Hepatocyte (in vitro differentiated cells): ENCODE measurements around the gene VAV3. TPM values are rescaled to one million over a fixed set of nuclear protein-coding genes. Genes with fewer than 3 reads are reported as not detected.

Experiments
- DNase-seq: peaks from one replicate; pipeline ENCODE4 v3.0.0-alpha.2; 2016; ENCODE audit warnings: low spot score
- H2AFZ ChIP-seq: fragments of 200-600 bp; sonication (generic); 2 replicates; pipeline ENCODE4 v1.6.0; 2016; ENCODE audit warnings: antibody characterized with exemption, mild to moderate bottlenecking
- H3K27ac ChIP-seq: fragments of 200-600 bp; sonication (generic); 2 replicates; pipeline ENCODE4 v1.5.1; 2016; ENCODE audit warnings: mild to moderate bottlenecking
- H3K27me3 ChIP-seq: fragments of 200-600 bp; sonication (generic); 2 replicates; pipeline ENCODE4 v1.6.1; 2016
- H3K36me3 ChIP-seq: fragments of 200-600 bp; sonication (generic); replicated peaks from 2 replicates; pipeline ENCODE4 v1.5.1; 2016; ENCODE audit warnings: low read depth; ENCODE audit not compliant: insufficient read depth
- H3K4me1 ChIP-seq: fragments of 200-600 bp; sonication (generic); 2 replicates; pipeline ENCODE4 v1.5.1; 2016; ENCODE audit warnings: mild to moderate bottlenecking, moderate library complexity; ENCODE audit not compliant: insufficient read depth
- H3K4me2 ChIP-seq: fragments of 200-600 bp; sonication (generic); 2 replicates; pipeline ENCODE4 v1.6.0; 2016
- H3K4me3 ChIP-seq: fragments of 200-600 bp; sonication (generic); 2 replicates; pipeline ENCODE4 v1.5.1; 2016; ENCODE audit warnings: mild to moderate bottlenecking
- H3K79me2 ChIP-seq: fragments of 200-600 bp; sonication (generic); 2 replicates; pipeline ENCODE4 v1.6.0; 2017; ENCODE audit warnings: mild to moderate bottlenecking
- H3K9me2 ChIP-seq: fragments of 200-600 bp; sonication (generic); replicated peaks from 2 replicates; pipeline ENCODE4 v1.6.0; 2017; ENCODE audit warnings: mild to moderate bottlenecking; ENCODE audit not compliant: insufficient read depth
- H3K9me3 ChIP-seq: fragments of 200-600 bp; sonication (generic); 2 replicates; pipeline ENCODE4 v1.5.1; 2016; ENCODE audit warnings: low read depth, mild to moderate bottlenecking
- H4K20me1 ChIP-seq: fragments of 200-600 bp; sonication (generic); 2 replicates; pipeline ENCODE4 v1.6.0; 2016; ENCODE audit warnings: mild to moderate bottlenecking; ENCODE audit not compliant: insufficient read depth, poor library complexity, severe bottlenecking
- EZH2 ChIP-seq: fragments of 200-600 bp; sonication (generic); IDR thresholded peaks from 2 replicates; pipeline ENCODE4 v1.6.1; 2016; ENCODE audit warnings: antibody characterized with exemption, mild to moderate bottlenecking, borderline replicate concordance
- EZH2phosphoT487 ChIP-seq: fragments of 200-600 bp; sonication (generic); IDR thresholded peaks from one replicate; pipeline ENCODE4 v1.6.1; 2018; ENCODE audit warnings: antibody characterized with exemption, mild to moderate bottlenecking, low read depth, moderate library complexity; ENCODE audit not compliant: unreplicated experiment, severe bottlenecking
- WGBS: methylation state at CpG from one replicate; pipeline ENCODE4 v1.1.6; 2016; ENCODE audit warnings: low lambda C conversion rate; ENCODE audit errors: missing lambda C conversion rate; 5-methylcytosine and 5-hydroxymethylcytosine counted together
- polyA plus RNA-seq: library from polyadenylated mRNA; unstranded; fragments of >200 nt; fragmentation: Nextera tagmentation; extraction: Ambion mirVana; gene quantifications from 2 replicates; pipeline ENCODE4 v1.2.1, GENCODE V29; 2016
- total RNA-seq: library from RNA; depleted of rRNA; stranded (reverse); fragments of >200 nt; gene quantifications from 2 replicates; pipeline ENCODE4 v1.2.3, GENCODE V29; 2014
- TF ChIP-seq, protein P1 (sequence below): fragments of 200-600 bp; sonication (generic); IDR thresholded peaks from 2 replicates; pipeline ENCODE4 v1.5.1; 2016; ENCODE audit warnings: antibody characterized with exemption, mild to moderate bottlenecking; ENCODE audit not compliant: poor library complexity

Gene VAV3
- total and polyA plus RNA-seq, 2 experiments from 2014 or later, result 12.3 to 40.5 TPM

DNA sequence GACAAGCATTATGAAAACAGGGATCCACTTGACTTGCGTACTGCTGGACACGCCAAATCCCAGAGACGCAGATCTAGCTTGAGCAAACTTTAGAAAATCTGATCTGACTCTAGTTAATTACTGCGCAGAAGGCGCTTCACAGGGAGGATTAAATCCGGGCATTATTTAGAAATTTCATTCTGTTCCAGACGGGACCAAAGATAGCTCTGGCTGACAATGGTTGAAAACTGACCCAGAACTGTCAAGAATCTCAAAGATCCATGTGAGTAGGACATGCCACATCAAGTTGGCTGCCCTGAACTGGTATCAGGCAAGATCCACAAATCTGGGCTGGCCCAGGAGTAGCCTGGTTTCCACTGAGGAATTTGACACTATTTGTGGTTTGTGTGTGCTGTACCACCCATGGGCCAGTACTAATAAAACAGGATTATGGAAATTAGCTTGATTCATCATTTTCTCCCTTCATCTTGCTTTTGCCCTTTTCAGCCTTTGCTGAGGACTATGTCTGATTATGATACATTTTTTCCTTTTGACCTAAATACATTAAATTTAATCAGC lies 171.0 kb downstream of the VAV3 start:
- 83% methylated on average over 7 of the region's 7 CpGs for WGBS
- Histone ChIP-seq H3K9me2 (no peaks in the 10 kb centered on the region), H2AFZ (no peak overlapping the region), H3K27ac (no peak overlapping the region), H3K9me3 (no peaks in the 10 kb centered on the region), H3K36me3 (no peaks in the 10 kb centered on the region), H3K79me2 (no peaks in the 10 kb centered on the region), H3K4me2 (no peak overlapping the region), H3K4me1 (no peaks in the 10 kb centered on the region), H3K27me3 (no peaks in the 10 kb centered on the region), H4K20me1 (no peaks in the 10 kb centered on the region), H3K4me3 (no peak overlapping the region)
- TF ChIP-seq EZH2phosphoT487 (no peak), EZH2 (no peak)
- TF ChIP-seq, protein P1, sequence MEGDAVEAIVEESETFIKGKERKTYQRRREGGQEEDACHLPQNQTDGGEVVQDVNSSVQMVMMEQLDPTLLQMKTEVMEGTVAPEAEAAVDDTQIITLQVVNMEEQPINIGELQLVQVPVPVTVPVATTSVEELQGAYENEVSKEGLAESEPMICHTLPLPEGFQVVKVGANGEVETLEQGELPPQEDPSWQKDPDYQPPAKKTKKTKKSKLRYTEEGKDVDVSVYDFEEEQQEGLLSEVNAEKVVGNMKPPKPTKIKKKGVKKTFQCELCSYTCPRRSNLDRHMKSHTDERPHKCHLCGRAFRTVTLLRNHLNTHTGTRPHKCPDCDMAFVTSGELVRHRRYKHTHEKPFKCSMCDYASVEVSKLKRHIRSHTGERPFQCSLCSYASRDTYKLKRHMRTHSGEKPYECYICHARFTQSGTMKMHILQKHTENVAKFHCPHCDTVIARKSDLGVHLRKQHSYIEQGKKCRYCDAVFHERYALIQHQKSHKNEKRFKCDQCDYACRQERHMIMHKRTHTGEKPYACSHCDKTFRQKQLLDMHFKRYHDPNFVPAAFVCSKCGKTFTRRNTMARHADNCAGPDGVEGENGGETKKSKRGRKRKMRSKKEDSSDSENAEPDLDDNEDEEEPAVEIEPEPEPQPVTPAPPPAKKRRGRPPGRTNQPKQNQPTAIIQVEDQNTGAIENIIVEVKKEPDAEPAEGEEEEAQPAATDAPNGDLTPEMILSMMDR, result no peak
- DNase-seq, result no peak

DNA sequence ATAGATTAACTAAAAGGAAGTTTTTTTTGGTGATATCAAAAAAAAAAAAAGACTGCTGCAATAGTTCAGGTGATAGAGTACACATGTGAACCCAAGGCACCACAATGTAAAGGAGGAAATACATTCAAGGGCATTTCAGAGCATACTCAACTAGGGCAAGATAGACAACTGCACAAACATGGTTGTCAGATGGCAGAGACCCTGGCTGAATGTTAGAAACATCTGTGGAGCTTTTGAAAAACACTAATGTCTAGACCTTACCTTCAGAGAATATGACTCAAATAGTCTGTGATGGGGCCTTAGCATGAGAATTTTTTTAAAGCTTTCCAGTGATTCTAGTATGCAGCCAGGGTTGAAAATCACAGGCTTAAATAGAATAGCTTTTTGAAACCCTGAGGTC lies 173.6 kb downstream of the VAV3 start:
- H3K4me2 ChIP-seq, result no peak overlapping the region
- DNase-seq, result no peak
- no peaks in the 10 kb centered on the region for H3K4me1 ChIP-seq
- no peaks in the 10 kb centered on the region for H4K20me1 ChIP-seq
- H3K4me3 ChIP-seq, result no peak overlapping the region
- TF ChIP-seq EZH2phosphoT487, result no peak
- TF ChIP-seq, protein P1, result no peak
- TF ChIP-seq EZH2, result no peak
- no peaks in the 10 kb centered on the region for H3K9me2 ChIP-seq
- H3K27me3 ChIP-seq, result no peaks in the 10 kb centered on the region
- no peak overlapping the region for H3K27ac ChIP-seq
- H2AFZ ChIP-seq, result no peak overlapping the region
- H3K79me2 ChIP-seq, result no peaks in the 10 kb centered on the region
- H3K36me3 ChIP-seq, result no peaks in the 10 kb centered on the region
- no peaks in the 10 kb centered on the region for H3K9me3 ChIP-seq

DNA sequence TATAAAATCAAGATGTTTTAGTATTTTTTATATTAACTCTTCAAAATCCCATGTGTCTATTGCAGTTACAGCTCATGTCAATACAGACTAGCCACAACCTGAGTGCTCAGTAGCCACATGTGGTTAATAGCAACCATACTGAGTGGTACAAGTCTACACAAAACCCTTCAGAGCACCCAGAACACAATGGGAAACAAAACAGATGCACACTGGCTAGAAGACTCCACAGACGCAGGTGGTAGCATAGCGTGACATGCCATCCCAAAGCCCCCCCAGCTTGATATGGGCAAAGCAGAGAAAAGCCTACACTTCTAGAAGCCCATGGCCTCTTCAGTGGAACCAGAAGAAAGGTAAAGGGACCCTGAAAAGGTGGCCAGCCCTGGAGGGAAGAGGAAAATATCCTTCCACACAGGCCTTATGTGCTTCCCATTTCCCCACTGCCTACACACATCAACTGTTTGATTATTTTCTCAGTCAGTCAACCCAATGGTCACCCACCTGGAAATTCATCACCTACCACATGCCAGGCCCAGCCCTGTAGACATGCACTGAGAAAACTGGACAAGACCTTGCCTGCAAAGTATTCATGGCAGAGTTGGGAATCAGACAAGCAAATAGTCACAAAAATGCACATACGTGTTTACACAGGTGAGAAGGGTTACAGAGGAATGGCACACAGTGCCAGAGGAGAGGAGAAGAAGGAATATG lies 175.0 kb downstream of the VAV3 start:
- Histone ChIP-seq H3K36me3 (no peaks in the 10 kb centered on the region), H3K27me3 (no peaks in the 10 kb centered on the region), H3K4me2 (no peak overlapping the region), H3K27ac (no peak overlapping the region), H4K20me1 (no peaks in the 10 kb centered on the region), H3K79me2 (no peaks in the 10 kb centered on the region), H3K9me2 (no peaks in the 10 kb centered on the region), H3K9me3 (no peaks in the 10 kb centered on the region), H2AFZ (no peak overlapping the region), H3K4me1 (no peaks in the 10 kb centered on the region), H3K4me3 (no peak overlapping the region)
- TF ChIP-seq EZH2phosphoT487, result no peak
- TF ChIP-seq, protein P1, result no peak
- TF ChIP-seq EZH2, result no peak
- WGBS, result 97% methylated on average over 3 of the region's 3 CpGs
- DNase-seq, result no peak
